HCT116 (cell line): ENCODE results near the gene DBNDD2.

ENCODE experiments used
- CBX3 ChIP-seq: IDR thresholded peaks from 2 replicates; pipeline ENCODE4 v1.6.1; 2012; ENCODE audit warnings: low read depth
- CEBPB ChIP-seq: IDR thresholded peaks from 2 replicates; pipeline ENCODE4 v1.6.1; 2012; ENCODE audit warnings: low read depth
- CTCF ChIP-seq, 3 experiments: fragments of 200-600 bp in 1 of 3; sonication (generic) in 1 of 3; IDR thresholded peaks in 2 of 3; conservative IDR thresholded peaks in 1 of 3; 2 replicates each; pipeline ENCODE4 v1.5.1; 2012 to 2017; ENCODE audit warnings: low read depth in 2 of 3, low read length in 2 of 3, antibody characterized with exemption in 1 of 3, borderline replicate concordance in 1 of 3, control low read depth in 1 of 3, mild to moderate bottlenecking in 1 of 3, mixed read lengths in 1 of 3, mixed run types in 1 of 3, moderate library complexity in 1 of 3; ENCODE audit not compliant: insufficient read depth in 1 of 3
- EZH2 ChIP-seq: fragments of 200-600 bp; sonication (generic); IDR thresholded peaks from 2 replicates; pipeline ENCODE4 v1.6.1; 2017; ENCODE audit warnings: antibody characterized with exemption, mixed run types
- EZH2phosphoT487 ChIP-seq: fragments of 200-600 bp; IDR thresholded peaks from 2 replicates; pipeline ENCODE4 v1.6.1; 2018; ENCODE audit warnings: antibody characterized with exemption, borderline replicate concordance
- FOSL1 ChIP-seq: IDR thresholded peaks from 2 replicates; pipeline ENCODE4 v1.6.1; 2012; ENCODE audit warnings: low read depth
- JUND ChIP-seq: IDR thresholded peaks from 2 replicates; pipeline ENCODE4 v1.6.1; 2012
- MAX ChIP-seq: IDR thresholded peaks from 2 replicates; pipeline ENCODE4 v1.6.1; 2012
- POLR2A ChIP-seq: IDR thresholded peaks from 2 replicates; pipeline ENCODE4 v1.7.0; 2011; ENCODE audit warnings: borderline replicate concordance; ENCODE audit not compliant: insufficient read depth, insufficient read length; ENCODE audit errors: extremely low read depth
- POLR2AphosphoS5 ChIP-seq: IDR thresholded peaks from 2 replicates; pipeline ENCODE4 v1.6.1; 2011; ENCODE audit warnings: mild to moderate bottlenecking, low read depth, low read length, moderate library complexity
- SIN3A ChIP-seq: IDR thresholded peaks from 2 replicates; pipeline ENCODE4 v1.6.1; 2012; ENCODE audit warnings: low read depth
- TCF7L2 ChIP-seq: IDR thresholded peaks from 2 replicates; pipeline ENCODE4 v1.7.0; 2011; ENCODE audit warnings: borderline replicate concordance, inconsistent platforms; ENCODE audit not compliant: insufficient read depth, insufficient read length; ENCODE audit errors: extremely low read depth
- YY1 ChIP-seq: IDR thresholded peaks from 2 replicates; pipeline ENCODE4 v1.6.1; 2011; ENCODE audit warnings: low read length, low read depth, moderate library complexity, mild to moderate bottlenecking; ENCODE audit not compliant: insufficient replicate concordance; ENCODE audit errors: extremely low read depth
- ZFX ChIP-seq: fragments of 450-650 bp; IDR thresholded peaks from 2 replicates; pipeline ENCODE4 v1.6.1; 2017

- TF ChIP-seq EZH2 (no peak), POLR2AphosphoS5 (no peak), CTCF (IDR thresholded peaks at IDR 0.05 in 2 of 3, conservative IDR thresholded peaks at IDR 0.05 in 1 of 3; ENCODE audit: borderline replicate concordance in 1 of 3, insufficient read depth in 1 of 3, low read depth in 2 of 3, low read length in 2 of 3) (no peak), FOSL1 (no peak), ZFX (no peak), YY1 (no peak), CBX3 (no peak), MAX (no peak), EZH2phosphoT487 (no peak), CEBPB (no peak), TCF7L2 (no peak), POLR2A (no peak), SIN3A (no peak), JUND (no peak)
Measured at GRCh38 chr20:45444050-45444449, 36.0 kb downstream of the DBNDD2 start.
